Common myeloid progenitor, CD34-positive (primary cell): ENCODE results near the gene STRN3.

Experiments
- CTCF ChIA-PET: fragments of 350-600 bp; sonication (Branson Sonifier 250); formaldehyde crosslinking; loops from one replicate; lab custom pipeline; 2021; ENCODE audit warnings: antibody characterized with exemption; lab: Charles Lee
- POLR2A ChIA-PET: fragments of 350-600 bp; sonication (Branson Sonifier 250); formaldehyde crosslinking; loops from one replicate; lab custom pipeline; 2021; ENCODE audit warnings: antibody characterized with exemption; lab: Charles Lee
- DNase-seq, 3 donors: peaks; one replicate each; pipeline versions ENCODE4 v3.0.0 to v3.0.0-alpha.2; 2013
- H3K27ac ChIP-seq, 2 experiments: 1 replicate in 1 of 2; 2 replicates in 1 of 2; pipeline ENCODE4 v1.7.0; 2013; ENCODE audit warnings: inconsistent platforms in 2 of 2, low read length in 2 of 2, mild to moderate bottlenecking in 2 of 2, low read depth in 1 of 2, moderate library complexity in 1 of 2; ENCODE audit not compliant: severe bottlenecking in 2 of 2, insufficient read depth in 1 of 2, poor library complexity in 1 of 2
- H3K27me3 ChIP-seq, 5 experiments: replicated peaks in 2 of 5; 1 replicate in 3 of 5; 2 replicates in 2 of 5; pipeline versions ENCODE4 v1.6.1 to v1.7.0; 2013; ENCODE audit warnings: low read length in 4 of 5, mild to moderate bottlenecking in 2 of 5, moderate library complexity in 2 of 5, inconsistent platforms in 1 of 5; ENCODE audit not compliant: insufficient read depth in 5 of 5, control insufficient read depth in 4 of 5
- H3K36me3 ChIP-seq, 4 experiments: 1 replicate in 2 of 4; 2 replicates in 2 of 4; pipeline versions ENCODE4 v1.6.1 to v1.7.0; 2013; ENCODE audit warnings: low read length in 3 of 4, control low read depth in 1 of 4, mild to moderate bottlenecking in 1 of 4; ENCODE audit not compliant: control insufficient read depth in 4 of 4, insufficient read depth in 4 of 4
- H3K4me1 ChIP-seq, 4 experiments: 1 replicate in 3 of 4; 2 replicates in 1 of 4; pipeline versions ENCODE4 v1.6.1 to v1.7.1; 2013; ENCODE audit warnings: low read length in 3 of 4, mild to moderate bottlenecking in 3 of 4, control low read depth in 1 of 4, inconsistent platforms in 1 of 4, moderate library complexity in 1 of 4; ENCODE audit not compliant: control insufficient read depth in 4 of 4, insufficient read depth in 4 of 4; ENCODE audit errors: control extremely low read depth in 1 of 4
- H3K4me3 ChIP-seq, 7 experiments: 1 replicate in 4 of 7; 2 replicates in 3 of 7; pipeline versions ENCODE4 v1.5.1 to v1.7.0; 2013; ENCODE audit warnings: mild to moderate bottlenecking in 7 of 7, low read length in 6 of 7, moderate library complexity in 6 of 7, inconsistent platforms in 2 of 7, low read depth in 2 of 7, control low read depth in 1 of 7; ENCODE audit not compliant: insufficient read depth in 4 of 7, control insufficient read depth in 1 of 7; ENCODE audit errors: extremely low read depth in 1 of 7
- H3K9me3 ChIP-seq, 5 experiments: 1 replicate in 4 of 5; 2 replicates in 1 of 5; pipeline versions ENCODE4 v1.6.1 to v1.7.1; 2013; ENCODE audit warnings: low read length in 4 of 5, mild to moderate bottlenecking in 2 of 5, inconsistent platforms in 1 of 5, low read depth in 1 of 5, moderate library complexity in 1 of 5; ENCODE audit not compliant: control insufficient read depth in 4 of 5, insufficient read depth in 2 of 5; ENCODE audit errors: control extremely low read depth in 1 of 5
- WGBS: methylation state at CpG from one replicate; pipeline ENCODE4 v1.1.5; 2013; ENCODE audit not compliant: insufficient coverage; 5-methylcytosine and 5-hydroxymethylcytosine counted together

STRN3 gene

DNA sequence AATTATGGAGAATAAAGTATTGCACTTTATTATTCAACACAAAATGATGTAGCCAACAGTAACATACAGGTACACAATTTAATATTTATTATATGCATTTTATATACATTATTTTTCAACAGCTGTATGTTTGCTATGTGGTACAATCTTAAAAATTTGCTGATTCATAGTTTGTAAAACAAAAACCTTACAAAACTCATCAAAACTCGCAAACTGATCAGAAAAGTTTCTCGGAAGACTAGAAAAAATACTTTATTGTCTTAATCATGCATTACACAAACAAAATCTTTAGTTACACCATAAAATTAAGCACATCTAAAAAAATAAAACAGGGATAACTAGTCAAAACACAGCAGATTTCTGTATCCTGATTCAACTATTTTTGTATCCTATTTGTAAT, 132.4 kb downstream of the STRN3 start:
- Histone ChIP-seq H3K27ac (no peak overlapping the region), H3K4me3 (no peak overlapping the region), H3K4me1 (no peaks in the 10 kb centered on the region), H3K9me3 (no peaks in the 10 kb centered on the region), H3K36me3 (peaks cover 9 to 27% (median 14%) of the 10 kb centered on the region in 4 experiments), H3K27me3 (no peaks in the 10 kb centered on the region)
- DNase-seq, result no peak
- ChIA-PET POLR2A (no interaction called here), CTCF (no interaction called here)
- WGBS, result 83% methylated on average over 2 of the region's 2 CpGs

DNA sequence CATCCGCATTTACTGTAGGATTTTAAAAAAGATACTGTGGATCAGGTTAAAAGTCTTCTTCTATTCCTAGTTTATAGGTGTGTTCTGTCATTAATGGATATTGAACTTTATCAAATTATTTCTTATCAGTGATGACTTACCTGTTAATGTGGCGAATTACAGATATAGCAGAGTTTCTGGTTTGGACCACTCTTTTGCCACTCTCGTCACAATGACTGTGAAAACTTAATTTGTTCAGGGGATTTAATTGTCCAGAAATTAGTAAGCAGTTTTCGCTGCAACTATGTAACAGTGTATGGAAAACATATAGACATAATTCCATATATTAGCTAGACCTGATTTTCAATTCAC, 137.0 kb downstream of the STRN3 start:
- CTCF ChIA-PET, result no interaction called here
- no CpG with 5 or more reads among the region's 4 CpGs for WGBS

GRCh38 chr14:30888480-30889243, 137.5 kb downstream of the STRN3 start:
- no peak for DNase-seq
- H3K4me3 ChIP-seq, result no peak overlapping the region
- WGBS, result 100% methylated on average over 1 of the region's 5 CpGs
- no peak overlapping the region for H3K27ac ChIP-seq
- ChIA-PET CTCF (no interaction called here), POLR2A (no interaction called here)
- H3K4me1 ChIP-seq, result no peaks in the 10 kb centered on the region
- H3K9me3 ChIP-seq, result no peaks in the 10 kb centered on the region
- peaks cover 0 to 7% (median under 1%) of the 10 kb centered on the region in 4 experiments for H3K36me3 ChIP-seq
- no peaks in the 10 kb centered on the region for H3K27me3 ChIP-seq

More for the DNA sequence above, 137.0 kb downstream of the STRN3 start:
- POLR2A ChIA-PET, result no interaction called here
- no peaks in the 10 kb centered on the region for H3K9me3 ChIP-seq
- DNase-seq, result no peak
- H3K4me3 ChIP-seq, result no peak overlapping the region
- no peaks in the 10 kb centered on the region for H3K27me3 ChIP-seq
- H3K36me3 ChIP-seq, result peaks cover 0 to 7% (median under 1%) of the 10 kb centered on the region in 4 experiments
- no peak overlapping the region for H3K27ac ChIP-seq
- H3K4me1 ChIP-seq, result no peaks in the 10 kb centered on the region

GRCh38 chr14:30885840-30886740, 140.1 kb downstream of the STRN3 start:
- Histone ChIP-seq H3K9me3 (no peaks in the 10 kb centered on the region), H3K4me1 (no peaks in the 10 kb centered on the region), H3K27me3 (no peaks in the 10 kb centered on the region), H3K4me3 (no peak overlapping the region), H3K36me3 (peaks cover 0 to 4% (median 0%) of the 10 kb centered on the region in 4 experiments), H3K27ac (no peak overlapping the region)
- CTCF ChIA-PET, result no interaction called here
- 94% methylated on average over 6 of the region's 7 CpGs for WGBS
- no peak for DNase-seq
- POLR2A ChIA-PET, result no interaction called here

GRCh38 chr14:30884901-30885300, 141.3 kb downstream of the STRN3 start:
- ChIA-PET CTCF (no interaction called here), POLR2A (no interaction called here)
- WGBS, result 83% methylated on average over 1 of the region's 3 CpGs
- no peak overlapping the region for H3K27ac ChIP-seq
- peak in 2 of 3 donors; percentile 23 to 65 for DNase-seq
- H3K9me3 ChIP-seq, result no peaks in the 10 kb centered on the region
- H3K27me3 ChIP-seq, result no peaks in the 10 kb centered on the region
- H3K4me1 ChIP-seq, result no peaks in the 10 kb centered on the region
- H3K4me3 ChIP-seq, result no peak overlapping the region
- H3K36me3 ChIP-seq, result peaks cover 0 to 4% (median 0%) of the 10 kb centered on the region in 4 experiments

DNA sequence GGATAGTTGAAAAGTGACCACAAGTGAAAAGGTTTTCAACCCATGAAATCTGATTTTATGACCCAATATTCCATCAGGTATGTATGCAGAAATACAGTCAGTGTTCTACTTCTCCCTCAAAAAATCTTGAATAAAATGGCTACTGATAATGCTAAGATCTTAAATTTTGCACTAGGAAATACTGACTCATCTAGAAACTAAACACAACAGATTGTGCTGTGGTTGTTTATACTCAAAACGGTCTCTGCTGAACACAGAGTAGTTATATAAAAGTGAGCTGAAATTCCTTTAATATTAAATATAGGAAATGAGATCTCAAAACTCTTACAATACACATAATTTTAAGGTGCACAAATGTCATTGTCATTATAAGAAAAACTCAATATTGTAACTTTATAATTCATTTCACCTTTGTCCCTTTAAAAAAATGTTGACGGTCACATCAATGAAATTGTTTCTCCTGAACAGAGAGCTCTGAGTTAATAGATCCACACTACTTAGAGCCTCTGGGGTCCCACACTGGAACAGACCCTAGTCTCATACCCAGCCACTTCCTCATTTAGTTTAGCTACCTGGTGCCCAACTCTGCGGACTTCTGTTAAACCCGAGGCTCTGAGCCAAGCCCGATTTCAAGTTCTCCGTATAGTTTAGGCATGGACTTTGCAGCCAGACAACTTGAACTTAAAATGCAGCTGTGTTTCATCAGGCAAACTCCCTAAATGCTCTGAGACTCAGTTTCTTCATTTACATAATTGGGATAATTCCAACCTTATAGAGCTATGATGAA, 142.5 kb downstream of the STRN3 start:
- Histone ChIP-seq H3K9me3 (no peaks in the 10 kb centered on the region), H3K36me3 (no peaks in the 10 kb centered on the region), H3K4me1 (no peaks in the 10 kb centered on the region), H3K27ac (no peak overlapping the region), H3K4me3 (no peak overlapping the region), H3K27me3 (no peaks in the 10 kb centered on the region)
- POLR2A ChIA-PET, result no interaction called here
- CTCF ChIA-PET, result no interaction called here
- WGBS, result 80% methylated on average over 2 of the region's 6 CpGs
- no peak for DNase-seq
